T-helper 2 cell (primary cell): ENCODE data around the gene MROH7.
"Not testable (repeated sequence)": the region's sequence is repeated elsewhere in the genome, so short reads cannot be mapped to it uniquely, and the experiment has no call there.

Experiments
- DNase-seq, 5 experiments: peaks; one replicate each; pipeline versions ENCODE4 v3.0.0 to v3.0.0-alpha.2; 2012 to 2022

Gene MROH7

GRCh38 chr1:54610048-54610447 lies 31.5 kb upstream of the MROH7 start:
- no peak for DNase-seq

- no peak for DNase-seq
These were observed 30.7 kb upstream of the MROH7 start for GRCh38 chr1:54610601-54611580.

GRCh38 chr1:54611621-54612020 lies 30.0 kb upstream of the MROH7 start:
- DNase-seq, result no peak

GRCh38 chr1:54614024-54614423 lies 27.6 kb upstream of the MROH7 start:
- DNase-seq, result no peak

- no peak for DNase-seq
These were observed 27.0 kb upstream of the MROH7 start for GRCh38 chr1:54614563-54614962.

GRCh38 chr1:54615531-54616279 lies 25.9 kb upstream of the MROH7 start:
- DNase-seq, result no peak

- DNase-seq, result no peak
These were observed 21.8 kb upstream of the MROH7 start for GRCh38 chr1:54619749-54620148.

GRCh38 chr1:54623216-54624007 lies 18.2 kb upstream of the MROH7 start, which contains the start of gene FAM151A:
FAM151A (minus strand) TSS chr1:54623525; CDS start chr1:54623395, 130 bp downstream.
- no peak for DNase-seq

- DNase-seq, result no peak
These were observed 16.8 kb upstream of the MROH7 start for GRCh38 chr1:54624466-54625464.

- no peak for DNase-seq
These were observed 14.4 kb upstream of the MROH7 start for GRCh38 chr1:54627196-54627595.

- DNase-seq, result not testable (repeated sequence)
These were observed 5.8 kb upstream of the MROH7 start for GRCh38 chr1:54635804-54636203.

- not testable (repeated sequence) for DNase-seq
These were observed 4.8 kb upstream of the MROH7 start for GRCh38 chr1:54636461-54637446.

GRCh38 chr1:54640361-54640760 lies 1.2 kb upstream of the MROH7 start:
- no peak for DNase-seq

GRCh38 chr1:54643736-54644135 lies 2.1 kb downstream of the MROH7 start:
- DNase-seq, result no peak

- no peak for DNase-seq
These were observed 4.5 kb downstream of the MROH7 start for GRCh38 chr1:54645806-54646676.

GRCh38 chr1:54649130-54649898 lies 7.7 kb downstream of the MROH7 start:
- no peak for DNase-seq

- DNase-seq, result no peak
These were observed 8.3 kb downstream of the MROH7 start for GRCh38 chr1:54649921-54650320.

GRCh38 chr1:54650417-54650816 lies 8.8 kb downstream of the MROH7 start:
- DNase-seq, result no peak
